Neural crest cell (in vitro differentiated cells): Measurements from ENCODE around the gene KLHL14. TPM values are rescaled to one million over a fixed set of nuclear protein-coding genes. Genes with fewer than 3 reads are reported as not detected.

Experiments used
- DNase-seq: peaks from one replicate; pipeline ENCODE4 v3.0.0; 2021; ENCODE audit warnings: low read depth, mixed read lengths, low spot score
- H3K27ac Mint-ChIP-seq: one replicate; pipeline ENCODE4 v1.8.0; 2021; ENCODE audit warnings: mild to moderate bottlenecking, mixed read lengths; ENCODE audit not compliant: unreplicated experiment
- H3K27me3 Mint-ChIP-seq: 2 replicates; pipeline ENCODE4 v1.8.0; 2021; ENCODE audit warnings: low read depth, mild to moderate bottlenecking, mixed read lengths
- H3K36me3 Mint-ChIP-seq: 2 replicates; pipeline ENCODE4 v1.8.0; 2021; ENCODE audit warnings: low read depth, mild to moderate bottlenecking, mixed read lengths
- H3K4me1 Mint-ChIP-seq: 2 replicates; pipeline ENCODE4 v1.8.0; 2021; ENCODE audit warnings: mixed read lengths
- H3K4me3 Mint-ChIP-seq: one replicate; pipeline ENCODE4 v1.8.0; 2021; ENCODE audit warnings: mild to moderate bottlenecking, mixed read lengths
- H3K9me3 Mint-ChIP-seq: 2 replicates; pipeline ENCODE4 v1.8.0; 2021; ENCODE audit warnings: mixed read lengths
- total RNA-seq: library from RNA; stranded (reverse); gene quantifications from 2 replicates; pipeline ENCODE4 v1.2.1, GENCODE V29; 2021
- TF ChIP-seq, protein P1 (sequence below): fragments of 200-600 bp; sonication (generic); conservative IDR thresholded peaks from 2 replicates; pipeline ENCODE4 v1.5.0; 2021; ENCODE audit warnings: antibody characterized with exemption, mild to moderate bottlenecking

The KLHL14 gene
- total RNA-seq, 1 donor from 2014 or later, result 2.2 TPM

- Mint-ChIP-seq H3K27me3 (no peaks in the 10 kb centered on the region), H3K4me1 (peaks cover 6% of the 10 kb centered on the region), H3K4me3 (no peak overlapping the region), H3K36me3 (no peaks in the 10 kb centered on the region), H3K9me3 (no peaks in the 10 kb centered on the region), H3K27ac (no peak overlapping the region)
- DNase-seq, result no peak
- TF ChIP-seq, protein P1, sequence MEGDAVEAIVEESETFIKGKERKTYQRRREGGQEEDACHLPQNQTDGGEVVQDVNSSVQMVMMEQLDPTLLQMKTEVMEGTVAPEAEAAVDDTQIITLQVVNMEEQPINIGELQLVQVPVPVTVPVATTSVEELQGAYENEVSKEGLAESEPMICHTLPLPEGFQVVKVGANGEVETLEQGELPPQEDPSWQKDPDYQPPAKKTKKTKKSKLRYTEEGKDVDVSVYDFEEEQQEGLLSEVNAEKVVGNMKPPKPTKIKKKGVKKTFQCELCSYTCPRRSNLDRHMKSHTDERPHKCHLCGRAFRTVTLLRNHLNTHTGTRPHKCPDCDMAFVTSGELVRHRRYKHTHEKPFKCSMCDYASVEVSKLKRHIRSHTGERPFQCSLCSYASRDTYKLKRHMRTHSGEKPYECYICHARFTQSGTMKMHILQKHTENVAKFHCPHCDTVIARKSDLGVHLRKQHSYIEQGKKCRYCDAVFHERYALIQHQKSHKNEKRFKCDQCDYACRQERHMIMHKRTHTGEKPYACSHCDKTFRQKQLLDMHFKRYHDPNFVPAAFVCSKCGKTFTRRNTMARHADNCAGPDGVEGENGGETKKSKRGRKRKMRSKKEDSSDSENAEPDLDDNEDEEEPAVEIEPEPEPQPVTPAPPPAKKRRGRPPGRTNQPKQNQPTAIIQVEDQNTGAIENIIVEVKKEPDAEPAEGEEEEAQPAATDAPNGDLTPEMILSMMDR, result no peak
These were observed 42.2 kb downstream of the KLHL14 start for GRCh38 chr18:32730620-32731091.

DNA sequence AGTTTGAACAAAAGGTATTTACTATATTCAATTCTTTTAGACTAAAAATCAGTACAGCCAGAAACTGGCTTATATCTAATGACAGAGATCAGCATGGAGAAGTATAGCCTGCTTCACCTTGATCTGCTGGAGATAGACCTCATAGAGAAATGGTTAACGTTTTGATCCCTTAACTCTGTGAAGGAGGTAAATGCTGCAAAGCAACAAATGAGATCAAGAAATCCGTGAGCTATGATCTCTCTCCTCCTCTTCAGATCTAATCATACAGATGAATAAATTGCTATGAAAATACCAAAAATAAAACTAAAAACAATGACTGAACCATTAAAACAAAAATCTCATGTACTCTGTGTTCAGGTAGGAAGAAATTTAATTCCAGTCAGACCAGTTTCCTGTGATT is 42.8 kb downstream of the KLHL14 start:
- H3K36me3 Mint-ChIP-seq, result no peaks in the 10 kb centered on the region
- H3K4me3 Mint-ChIP-seq, result no peak overlapping the region
- H3K9me3 Mint-ChIP-seq, result no peaks in the 10 kb centered on the region
- H3K4me1 Mint-ChIP-seq, result peaks cover 6% of the 10 kb centered on the region
- TF ChIP-seq, protein P1, result no peak
- no peaks in the 10 kb centered on the region for H3K27me3 Mint-ChIP-seq
- no peak for DNase-seq
- no peak overlapping the region for H3K27ac Mint-ChIP-seq

DNA sequence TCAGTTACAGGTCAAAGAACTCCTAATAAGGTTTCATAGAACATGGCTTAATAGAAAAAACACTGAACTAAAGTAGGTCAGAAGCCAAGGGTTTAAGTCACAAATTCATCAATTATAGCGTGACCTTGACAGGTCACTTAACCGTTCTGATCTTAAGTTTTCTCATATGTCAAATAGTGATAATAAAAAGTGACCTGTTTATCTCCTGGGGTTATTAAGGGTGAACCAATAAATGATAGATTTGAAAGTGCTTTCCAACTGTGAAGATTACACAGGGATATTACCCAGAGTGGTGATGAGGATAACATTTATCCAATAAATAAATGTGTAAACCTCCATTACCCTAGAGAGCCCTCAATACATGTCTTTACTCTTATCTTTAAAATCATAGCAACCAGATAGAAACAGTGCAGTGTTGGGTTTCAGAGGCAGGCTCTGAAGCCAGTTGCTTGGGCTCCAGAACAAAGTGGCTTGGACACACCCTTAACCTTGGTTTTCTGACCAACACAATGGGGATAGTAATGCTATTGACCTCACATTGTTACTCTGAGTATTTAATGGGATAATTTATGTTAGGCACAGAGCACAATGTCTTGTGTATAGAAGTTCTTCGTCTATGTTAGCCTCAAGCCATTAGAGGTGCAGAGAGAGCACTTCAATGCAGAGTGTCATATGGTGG is 48.6 kb downstream of the KLHL14 start:
- Mint-ChIP-seq H3K27ac (no peak overlapping the region), H3K4me3 (no peak overlapping the region), H3K36me3 (peaks cover 4% of the 10 kb centered on the region), H3K4me1 (no peaks in the 10 kb centered on the region), H3K9me3 (peaks cover 4% of the 10 kb centered on the region), H3K27me3 (no peaks in the 10 kb centered on the region)
- DNase-seq, result no peak
- TF ChIP-seq, protein P1, result no peak

DNA sequence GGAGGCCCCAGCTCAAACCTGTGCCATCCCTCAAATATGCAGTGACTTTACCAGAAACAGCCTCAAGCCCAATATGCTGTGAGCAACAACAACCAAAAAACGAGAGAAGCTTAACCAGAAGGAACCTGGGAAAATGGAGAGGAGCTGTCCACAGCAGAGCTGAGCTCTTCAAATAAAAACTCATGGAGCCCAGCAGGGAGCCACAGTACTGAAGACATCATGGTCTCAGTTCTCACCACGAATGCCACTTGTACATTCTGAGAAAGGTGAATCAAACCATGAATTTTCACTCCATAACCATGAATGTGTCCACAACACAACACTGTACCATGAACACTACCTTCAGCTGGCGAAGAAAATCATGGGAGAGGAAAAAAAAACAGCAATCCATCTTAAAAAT is 50.5 kb downstream of the KLHL14 start:
- TF ChIP-seq, protein P1, result no peak
- Mint-ChIP-seq H3K27me3 (no peaks in the 10 kb centered on the region), H3K36me3 (peaks cover 4% of the 10 kb centered on the region), H3K27ac (no peak overlapping the region), H3K4me1 (no peaks in the 10 kb centered on the region), H3K9me3 (peaks cover 4% of the 10 kb centered on the region), H3K4me3 (no peak overlapping the region)
- DNase-seq, result no peak

DNA sequence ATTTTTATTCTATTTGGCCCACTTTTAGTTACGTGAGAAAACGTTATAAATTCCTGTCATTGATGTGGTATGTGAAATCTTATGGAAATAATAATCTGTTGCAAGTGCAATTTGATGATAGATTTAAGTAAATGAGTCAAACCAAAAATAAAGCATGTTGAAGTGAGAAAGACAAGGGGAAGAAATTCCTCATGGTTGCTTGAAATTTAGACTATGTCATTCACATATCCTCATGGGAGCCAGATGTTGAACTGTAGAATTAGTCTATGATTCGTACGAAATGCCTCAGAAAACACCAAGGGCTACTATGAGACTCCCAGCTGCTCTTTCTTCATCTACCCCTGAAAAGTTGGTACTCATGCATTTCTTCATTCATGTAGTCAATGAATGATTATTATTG is 55.7 kb downstream of the KLHL14 start:
- TF ChIP-seq, protein P1, result no peak
- no peak overlapping the region for H3K4me3 Mint-ChIP-seq
- peaks cover 5% of the 10 kb centered on the region for H3K4me1 Mint-ChIP-seq
- no peak overlapping the region for H3K27ac Mint-ChIP-seq
- no peaks in the 10 kb centered on the region for H3K27me3 Mint-ChIP-seq
- no peak for DNase-seq
- peaks cover 4% of the 10 kb centered on the region for H3K9me3 Mint-ChIP-seq
- H3K36me3 Mint-ChIP-seq, result peaks cover 4% of the 10 kb centered on the region
